OCI-M2 (cell line): ENCODE data around the gene DMD.
"Not testable (repeated sequence)": the region's sequence is repeated elsewhere in the genome, so short reads cannot be mapped to it uniquely, and the experiment has no call there.

Experiments used
- DNase-seq: peaks from one replicate; lab custom pipeline; 2025; ENCODE audit not compliant: unreplicated experiment; lab: John Stamatoyannopoulos, UW

DMD gene

GRCh38 chrX:32867781-32868523 lies 343.4 kb downstream of the DMD start:
- DNase-seq, result no peak

- DNase-seq, result no peak
Observed at GRCh38 chrX:32852203-32852602, 359.1 kb downstream of the DMD start.

- DNase-seq, result no peak
Observed at GRCh38 chrX:32851556-32851955, 359.8 kb downstream of the DMD start.

GRCh38 chrX:32847921-32848320 lies 363.4 kb downstream of the DMD start:
- no peak for DNase-seq

- DNase-seq, result no peak
Observed at GRCh38 chrX:32842053-32842452, 369.3 kb downstream of the DMD start.

GRCh38 chrX:32839781-32840180 lies 371.6 kb downstream of the DMD start:
- DNase-seq, result no peak

GRCh38 chrX:32825009-32825408 lies 386.3 kb downstream of the DMD start:
- DNase-seq, result no peak

GRCh38 chrX:32804034-32804433 lies 407.3 kb downstream of the DMD start:
- DNase-seq, result no peak

GRCh38 chrX:32798990-32799389 lies 412.4 kb downstream of the DMD start:
- no peak for DNase-seq

- no peak for DNase-seq
Observed at GRCh38 chrX:32788936-32789335, 422.4 kb downstream of the DMD start.

GRCh38 chrX:32780109-32780508 lies 431.2 kb downstream of the DMD start:
- no peak for DNase-seq

- DNase-seq, result no peak
Observed at GRCh38 chrX:32778965-32779364, 432.4 kb downstream of the DMD start.

GRCh38 chrX:32774966-32775365 lies 436.4 kb downstream of the DMD start:
- no peak for DNase-seq

GRCh38 chrX:32749070-32749469 lies 462.3 kb downstream of the DMD start:
- no peak for DNase-seq

GRCh38 chrX:32745323-32745722 lies 466.0 kb downstream of the DMD start:
- no peak for DNase-seq

- no peak for DNase-seq
Observed at GRCh38 chrX:32744921-32745320, 466.4 kb downstream of the DMD start.

- DNase-seq, result no peak
Observed at GRCh38 chrX:32741910-32742309, 469.4 kb downstream of the DMD start.

GRCh38 chrX:32708542-32708941 lies 502.8 kb downstream of the DMD start:
- no peak for DNase-seq

- not testable (repeated sequence) for DNase-seq
Observed at GRCh38 chrX:32705385-32705784, 506.0 kb downstream of the DMD start.

- no peak for DNase-seq
Observed at GRCh38 chrX:32687379-32687778, 524.0 kb downstream of the DMD start.

- no peak for DNase-seq
Observed at GRCh38 chrX:32678487-32678886, 532.9 kb downstream of the DMD start.

GRCh38 chrX:32673193-32673592 lies 538.2 kb downstream of the DMD start:
- peak; percentile 5 for DNase-seq

GRCh38 chrX:32662516-32662915 lies 548.8 kb downstream of the DMD start:
- DNase-seq, result no peak
